Endothelial cell of umbilical vein (primary cell): ENCODE results near the gene GLP1R. TPM values are rescaled to one million over a fixed set of nuclear protein-coding genes. Genes with fewer than 3 reads are reported as not detected.

Experiments used
- BruUV-seq: library from RNA; stranded (reverse); fragments of 400-500 nt; replicated peaks from 2 replicates; lab custom pipeline; 2021; lab: Mats Ljungman, UMichigan
- CTCF ChIA-PET: fragments of 300-600, 350-600 bp; sonication (Branson Sonifier 250); formaldehyde crosslinking; loops from one replicate; lab custom pipeline; 2021; ENCODE audit warnings: antibody characterized with exemption, inconsistent platforms; lab: Charles Lee
- POLR2A ChIA-PET: fragments of 300-600, 350-600 bp; sonication (Branson Sonifier 250); formaldehyde crosslinking; loops from one replicate; lab custom pipeline; 2021; ENCODE audit warnings: antibody characterized with exemption, inconsistent platforms; lab: Charles Lee
- DNase-seq: peaks from one replicate; pipeline ENCODE4 v3.0.0-alpha.2; 2011; ENCODE audit warnings: low read depth, low spot score
- FAIRE-seq: peaks from 2 replicates; lab custom pipeline; 2011; peaks lifted over from hg19 to GRCh38; lab: Jason Lieb, UNC
- H2AFZ ChIP-seq: 2 replicates; pipeline ENCODE4 v1.6.0; 2012; ENCODE audit warnings: low read depth, low read length, control low read depth, inconsistent platforms
- H3K27ac ChIP-seq: 2 replicates; pipeline ENCODE4 v1.5.1; 2011; ENCODE audit warnings: low read depth, mild to moderate bottlenecking, control low read depth, low read length, moderate library complexity; ENCODE audit not compliant: insufficient read depth
- H3K27me3 ChIP-seq, 2 experiments: 2 replicates each; pipeline versions ENCODE4 v1.6.0 to v1.6.1; 2011; ENCODE audit warnings: low read length in 2 of 2, mixed read lengths in 1 of 2; ENCODE audit not compliant: control insufficient read depth in 2 of 2, insufficient read depth in 2 of 2
- H3K36me3 ChIP-seq, 2 experiments: 2 replicates in 1 of 2; 3 replicates in 1 of 2; pipeline ENCODE4 v1.5.1; 2011; ENCODE audit warnings: low read length in 2 of 2, mild to moderate bottlenecking in 1 of 2, moderate library complexity in 1 of 2; ENCODE audit not compliant: control insufficient read depth in 2 of 2, insufficient read depth in 2 of 2; ENCODE audit errors: extremely low read depth in 1 of 2
- H3K4me1 ChIP-seq: 3 replicates; pipeline ENCODE4 v1.5.1; 2011; ENCODE audit warnings: mild to moderate bottlenecking, low read length; ENCODE audit not compliant: control insufficient read depth, insufficient read depth; ENCODE audit errors: extremely low read depth
- H3K4me2 ChIP-seq: 2 replicates; pipeline ENCODE4 v1.6.1; 2011; ENCODE audit warnings: low read length, control low read depth, mixed read lengths; ENCODE audit not compliant: insufficient read depth
- H3K4me3 ChIP-seq, 3 experiments: fragments of 200-600 bp in 1 of 3; sonication (generic), shearing (Covaris generic) in 1 of 3; replicated peaks in 1 of 3; 2 replicates each; pipeline ENCODE4 v1.5.1; 2011 to 2016; ENCODE audit warnings: control low read depth in 3 of 3, low read length in 3 of 3, mild to moderate bottlenecking in 2 of 3, inconsistent platforms in 1 of 3, low read depth in 1 of 3, moderate library complexity in 1 of 3; ENCODE audit not compliant: insufficient read depth in 1 of 3
- H3K79me2 ChIP-seq: 2 replicates; pipeline ENCODE4 v1.6.0; 2012; ENCODE audit warnings: low read length, inconsistent platforms; ENCODE audit not compliant: control insufficient read depth, insufficient read depth
- H3K9ac ChIP-seq: replicated peaks from 2 replicates; pipeline ENCODE3; 2011; ENCODE audit warnings: low read length, control low read depth; ENCODE audit not compliant: insufficient read depth; ENCODE audit errors: extremely low read depth
- H3K9me1 ChIP-seq: replicated peaks from 3 replicates; pipeline ENCODE4 v1.6.0; 2011; ENCODE audit warnings: mild to moderate bottlenecking, low read length; ENCODE audit not compliant: control insufficient read depth, insufficient read depth; ENCODE audit errors: extremely low read depth
- H3K9me3 ChIP-seq: replicated peaks from 2 replicates; pipeline ENCODE4 v1.5.1; 2012; ENCODE audit warnings: low read length, inconsistent platforms; ENCODE audit not compliant: control insufficient read depth, insufficient read depth
- H4K20me1 ChIP-seq: replicated peaks from 2 replicates; pipeline ENCODE3; 2011; ENCODE audit warnings: mild to moderate bottlenecking, low read length; ENCODE audit not compliant: control insufficient read depth, insufficient read depth; ENCODE audit errors: extremely low read depth
- EZH2 ChIP-seq: IDR thresholded peaks from 2 replicates; pipeline ENCODE4 v1.6.1; 2012; ENCODE audit warnings: borderline replicate concordance, low read depth, mild to moderate bottlenecking, moderate library complexity, low read length, inconsistent platforms; ENCODE audit not compliant: severe bottlenecking
- FOS ChIP-seq: IDR thresholded peaks from 2 replicates; pipeline ENCODE4 v1.6.1; 2011; ENCODE audit warnings: mild to moderate bottlenecking, low read length, moderate library complexity, borderline replicate concordance; ENCODE audit not compliant: insufficient read depth
- GATA2 ChIP-seq: IDR thresholded peaks from 2 replicates; pipeline ENCODE4 v1.7.0; 2011; ENCODE audit warnings: low read depth, mild to moderate bottlenecking, moderate library complexity, mixed read lengths, low read length; ENCODE audit not compliant: insufficient read length, insufficient read depth
- JUN ChIP-seq: IDR thresholded peaks from 2 replicates; pipeline ENCODE4 v1.6.1; 2011; ENCODE audit warnings: borderline replicate concordance, low read depth; ENCODE audit not compliant: insufficient read length, insufficient read depth
- MYC ChIP-seq: IDR thresholded peaks from one replicate; pipeline ENCODE4 v1.6.1; 2011; ENCODE audit warnings: mild to moderate bottlenecking, low read depth, low read length
- POLR2A ChIP-seq: IDR thresholded peaks from 2 replicates; pipeline ENCODE4 v1.6.1; 2012; ENCODE audit warnings: low read depth, mild to moderate bottlenecking, control low read depth, low read length
- POLR2AphosphoS5 ChIP-seq: IDR thresholded peaks from 2 replicates; pipeline ENCODE4 v1.6.1; 2012; ENCODE audit warnings: low read depth, mild to moderate bottlenecking, control low read depth, low read length, moderate library complexity; ENCODE audit not compliant: insufficient read depth
- dilution Hi-C: fragments of 300-500 bp; cut with MboI; formaldehyde crosslinking; loops from one replicate; pipeline ENCODE4 v1.15.0; 2019; ENCODE audit warnings: low sequenced_read_pairs; ENCODE audit not compliant: extremely low pct_ligation_motif_present
- intact Hi-C: fragments of 100-400 bp; cut with micrococcal nuclease; formaldehyde crosslinking; loops from one replicate; pipeline ENCODE4 v1.10.0; 2022
- polyA plus RNA-seq, 4 experiments: library from polyadenylated mRNA; depleted of rRNA in 3 of 4; stranded (reverse) in 3 of 4; unstranded in 1 of 4; fragments of >200 nt; gene quantifications; 2 replicates each; pipeline versions ENCODE4 v1.2.1 to v1.2.3, GENCODE V29; 2011 to 2012; ENCODE audit warnings: missing spikeins in 1 of 4
- total RNA-seq: library from RNA; stranded (reverse); gene quantifications from 2 replicates; pipeline ENCODE4 v1.2.3, GENCODE V29; 2021
- TF ChIP-seq, protein P1 (sequence below): IDR thresholded peaks from 2 replicates; pipeline ENCODE4 v1.6.1; 2011; ENCODE audit not compliant: insufficient read depth, insufficient read length
- TF ChIP-seq, protein P2 (sequence below), 2 donors: IDR thresholded peaks; 1 replicate in 1 of 2; 2 replicates in 1 of 2; pipeline ENCODE4 v1.5.1; 2011; ENCODE audit warnings: low read length in 2 of 2, mild to moderate bottlenecking in 2 of 2, moderate library complexity in 2 of 2, control low read depth in 1 of 2, inconsistent platforms in 1 of 2, low read depth in 1 of 2; ENCODE audit not compliant: insufficient read depth in 1 of 2; ENCODE audit errors: extremely low read depth in 1 of 2

The GLP1R gene
- total and polyA plus RNA-seq, 2 donors (not counting 3 experiments of a cell fraction or from before 2014, with no cell fraction given), result not detected

DNA sequence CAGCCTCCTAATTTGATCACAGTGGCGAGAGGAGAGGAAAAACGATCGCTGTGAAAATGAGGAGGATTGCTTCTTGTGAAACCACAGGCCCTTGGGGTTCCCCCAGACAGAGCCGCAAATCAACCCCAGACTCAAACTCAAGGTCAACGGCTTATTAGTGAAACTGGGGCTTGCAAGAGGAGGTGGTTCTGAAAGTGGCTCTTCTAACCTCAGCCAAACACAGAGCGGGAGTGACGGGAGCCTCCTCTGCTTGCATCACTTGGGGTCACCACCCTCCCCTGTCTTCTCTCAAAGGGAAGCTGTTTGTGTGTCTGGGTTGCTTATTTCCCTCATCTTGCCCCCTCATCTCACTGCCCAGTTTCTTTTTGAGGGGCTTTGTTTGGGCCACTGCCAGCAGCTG is 37.7 kb downstream of the GLP1R start:
- Histone ChIP-seq H3K79me2 (no peaks in the 10 kb centered on the region), H3K9me3 (no peaks in the 10 kb centered on the region), H3K9ac (no peak overlapping the region), H3K36me3 (no peaks in the 10 kb centered on the region), H3K27ac (no peak overlapping the region), H3K4me2 (no peak overlapping the region), H3K4me1 (peaks cover 6% of the 10 kb centered on the region), H3K9me1 (no peaks in the 10 kb centered on the region), H2AFZ (no peak overlapping the region), H4K20me1 (no peaks in the 10 kb centered on the region), H3K4me3 (no peak overlapping the region), H3K27me3 (peaks cover 5 to 15% of the 10 kb centered on the region in 2 experiments)
- intact Hi-C loops, result no loop called here
- POLR2A ChIA-PET, result no interaction called here
- DNase-seq (no peak), FAIRE-seq (no peak)
- CTCF ChIA-PET, result no interaction called here
- dilution Hi-C loops, result no loop called here
- no TSS peak for BruUV-seq
- TF ChIP-seq, protein P1, sequence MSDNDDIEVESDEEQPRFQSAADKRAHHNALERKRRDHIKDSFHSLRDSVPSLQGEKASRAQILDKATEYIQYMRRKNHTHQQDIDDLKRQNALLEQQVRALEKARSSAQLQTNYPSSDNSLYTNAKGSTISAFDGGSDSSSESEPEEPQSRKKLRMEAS, result no peak
- TF ChIP-seq EZH2 (no peak), POLR2A (no peak), POLR2AphosphoS5 (no peak), GATA2 (no peak)

- intact Hi-C loops (no loop called here), dilution Hi-C loops (no loop called here)
- BruUV-seq, result no TSS peak
- Histone ChIP-seq H3K4me1 (peaks cover 6% of the 10 kb centered on the region), H4K20me1 (no peaks in the 10 kb centered on the region), H3K79me2 (no peaks in the 10 kb centered on the region), H2AFZ (no peak overlapping the region), H3K36me3 (no peaks in the 10 kb centered on the region), H3K27me3 (peaks cover 8 to 18% of the 10 kb centered on the region in 2 experiments), H3K9ac (no peak overlapping the region), H3K4me2 (no peak overlapping the region), H3K4me3 (no peak overlapping the region), H3K27ac (no peak overlapping the region), H3K9me3 (no peaks in the 10 kb centered on the region), H3K9me1 (no peaks in the 10 kb centered on the region)
- FAIRE-seq, result no peak
- TF ChIP-seq, protein P1, result no peak
- no peak for TF ChIP-seq FOS
- no peak for TF ChIP-seq EZH2
- TF ChIP-seq, protein P2, sequence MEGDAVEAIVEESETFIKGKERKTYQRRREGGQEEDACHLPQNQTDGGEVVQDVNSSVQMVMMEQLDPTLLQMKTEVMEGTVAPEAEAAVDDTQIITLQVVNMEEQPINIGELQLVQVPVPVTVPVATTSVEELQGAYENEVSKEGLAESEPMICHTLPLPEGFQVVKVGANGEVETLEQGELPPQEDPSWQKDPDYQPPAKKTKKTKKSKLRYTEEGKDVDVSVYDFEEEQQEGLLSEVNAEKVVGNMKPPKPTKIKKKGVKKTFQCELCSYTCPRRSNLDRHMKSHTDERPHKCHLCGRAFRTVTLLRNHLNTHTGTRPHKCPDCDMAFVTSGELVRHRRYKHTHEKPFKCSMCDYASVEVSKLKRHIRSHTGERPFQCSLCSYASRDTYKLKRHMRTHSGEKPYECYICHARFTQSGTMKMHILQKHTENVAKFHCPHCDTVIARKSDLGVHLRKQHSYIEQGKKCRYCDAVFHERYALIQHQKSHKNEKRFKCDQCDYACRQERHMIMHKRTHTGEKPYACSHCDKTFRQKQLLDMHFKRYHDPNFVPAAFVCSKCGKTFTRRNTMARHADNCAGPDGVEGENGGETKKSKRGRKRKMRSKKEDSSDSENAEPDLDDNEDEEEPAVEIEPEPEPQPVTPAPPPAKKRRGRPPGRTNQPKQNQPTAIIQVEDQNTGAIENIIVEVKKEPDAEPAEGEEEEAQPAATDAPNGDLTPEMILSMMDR (IDR thresholded peaks at IDR 0.05; ENCODE audit: extremely low read depth in 1 of 2, insufficient read depth in 1 of 2, low read depth in 1 of 2, low read length in 2 of 2), result no peak
- TF ChIP-seq JUN, result no peak
- no peak for TF ChIP-seq POLR2AphosphoS5
- no peak for TF ChIP-seq MYC
- no peak for TF ChIP-seq POLR2A
- no peak for TF ChIP-seq GATA2
- no peak for DNase-seq
- ChIA-PET POLR2A (no interaction called here), CTCF (interaction anchor here (0.6 kb wide), 1 partner anchor 8 kb away, joined by 3 read pairs; no protein-coding TSS in a partner anchor)
Measured at GRCh38 chr6:39086711-39087110, 38.1 kb downstream of the GLP1R start.
